GM23248 (cell line): ENCODE results near the gene DNMT3L. TPM values are rescaled to one million over a fixed set of nuclear protein-coding genes. Genes with fewer than 3 reads are reported as not detected.
"Not testable (repeated sequence)": the region's sequence is repeated elsewhere in the genome, so short reads cannot be mapped to it uniquely, and the experiment has no call there.

Experiments
- DNase-seq: peaks from one replicate; pipeline ENCODE4 v3.0.0-alpha.2; 2015
- H2AFZ ChIP-seq: fragments of 200-600 bp; sonication (generic); 2 replicates; pipeline ENCODE4 v1.6.1; 2016; ENCODE audit warnings: antibody characterized with exemption
- H3F3A ChIP-seq: fragments of 200-600 bp; sonication (generic); 2 replicates; pipeline ENCODE4 v1.6.1; 2016; ENCODE audit warnings: mild to moderate bottlenecking, antibody characterized with exemption, mixed run types; ENCODE audit not compliant: insufficient read depth
- H3K27ac ChIP-seq: fragments of 200-600 bp; sonication (generic); 2 replicates; pipeline ENCODE4 v1.5.1; 2016; ENCODE audit warnings: mild to moderate bottlenecking
- H3K27me3 ChIP-seq: fragments of 200-600 bp; sonication (generic); replicated peaks from 2 replicates; pipeline ENCODE4 v1.6.1; 2016; ENCODE audit warnings: mild to moderate bottlenecking; ENCODE audit not compliant: insufficient read depth
- H3K36me3 ChIP-seq: fragments of 200-600 bp; sonication (generic); 2 replicates; pipeline ENCODE4 v1.6.1; 2016; ENCODE audit warnings: low read depth, mild to moderate bottlenecking
- H3K4me1 ChIP-seq: fragments of 200-600 bp; sonication (generic); 2 replicates; pipeline ENCODE4 v1.6.1; 2016; ENCODE audit warnings: mild to moderate bottlenecking; ENCODE audit not compliant: insufficient read depth
- H3K4me2 ChIP-seq: fragments of 200-600 bp; sonication (generic); one replicate; pipeline ENCODE4 v1.6.1; 2016; ENCODE audit warnings: mild to moderate bottlenecking; ENCODE audit not compliant: unreplicated experiment
- H3K4me3 ChIP-seq: fragments of 200-600 bp; sonication (generic); 2 replicates; pipeline ENCODE4 v1.5.1; 2016; ENCODE audit warnings: mild to moderate bottlenecking
- H3K79me2 ChIP-seq: fragments of 200-600 bp; sonication (generic); 2 replicates; pipeline ENCODE4 v1.6.1; 2016; ENCODE audit warnings: mild to moderate bottlenecking; ENCODE audit not compliant: insufficient read depth
- H3K9ac ChIP-seq: fragments of 200-600 bp; sonication (generic); 2 replicates; pipeline ENCODE4 v1.6.1; 2016; ENCODE audit warnings: mild to moderate bottlenecking
- H3K9me2 ChIP-seq: fragments of 200-600 bp; sonication (generic); 2 replicates; pipeline ENCODE4 v1.6.1; 2016; ENCODE audit warnings: mixed run types, mild to moderate bottlenecking, moderate library complexity; ENCODE audit not compliant: insufficient read depth
- H3K9me3 ChIP-seq: fragments of 200-600 bp; sonication (generic); one replicate; pipeline ENCODE4 v1.6.1; 2017; ENCODE audit warnings: low read depth
- H4K20me1 ChIP-seq: fragments of 200-600 bp; sonication (generic); 2 replicates; pipeline ENCODE4 v1.6.0; 2016; ENCODE audit not compliant: insufficient read depth
- EZH2 ChIP-seq: fragments of 200-600 bp; sonication (generic); IDR thresholded peaks from 2 replicates; pipeline ENCODE4 v1.6.1; 2018; ENCODE audit warnings: antibody characterized with exemption, mild to moderate bottlenecking; ENCODE audit not compliant: insufficient read depth, poor library complexity, severe bottlenecking
- EZH2phosphoT487 ChIP-seq: fragments of 200-600 bp; sonication (generic); IDR thresholded peaks from 2 replicates; pipeline ENCODE4 v1.6.1; 2018; ENCODE audit warnings: antibody characterized with exemption, moderate library complexity, mild to moderate bottlenecking, low read depth; ENCODE audit not compliant: insufficient read depth
- WGBS, 2 experiments: methylation state at CpG; one replicate each; pipeline ENCODE4 v1.1.6; 2015 to 2017; ENCODE audit warnings: low lambda C conversion rate in 2 of 2, low coverage in 1 of 2; ENCODE audit errors: missing lambda C conversion rate in 2 of 2; 5-methylcytosine and 5-hydroxymethylcytosine counted together
- in situ Hi-C: fragments of 300-500 bp; cut with MboI; formaldehyde crosslinking; loops from 2 replicates; pipeline ENCODE4 v1.15.0; 2020
- polyA plus RNA-seq: library from polyadenylated mRNA; unstranded; fragments of >200 nt; fragmentation: Nextera tagmentation; extraction: Ambion mirVana; gene quantifications from 2 replicates; pipeline ENCODE4 v1.2.1, GENCODE V29; 2016
- total RNA-seq: library from RNA; depleted of rRNA; stranded (reverse); fragments of >200 nt; shearing (Covaris generic); gene quantifications from 2 replicates; pipeline ENCODE4 v1.2.3, GENCODE V29; 2014

DNMT3L gene
- total and polyA plus RNA-seq, 2 experiments from 2014 or later = not detected

DNA sequence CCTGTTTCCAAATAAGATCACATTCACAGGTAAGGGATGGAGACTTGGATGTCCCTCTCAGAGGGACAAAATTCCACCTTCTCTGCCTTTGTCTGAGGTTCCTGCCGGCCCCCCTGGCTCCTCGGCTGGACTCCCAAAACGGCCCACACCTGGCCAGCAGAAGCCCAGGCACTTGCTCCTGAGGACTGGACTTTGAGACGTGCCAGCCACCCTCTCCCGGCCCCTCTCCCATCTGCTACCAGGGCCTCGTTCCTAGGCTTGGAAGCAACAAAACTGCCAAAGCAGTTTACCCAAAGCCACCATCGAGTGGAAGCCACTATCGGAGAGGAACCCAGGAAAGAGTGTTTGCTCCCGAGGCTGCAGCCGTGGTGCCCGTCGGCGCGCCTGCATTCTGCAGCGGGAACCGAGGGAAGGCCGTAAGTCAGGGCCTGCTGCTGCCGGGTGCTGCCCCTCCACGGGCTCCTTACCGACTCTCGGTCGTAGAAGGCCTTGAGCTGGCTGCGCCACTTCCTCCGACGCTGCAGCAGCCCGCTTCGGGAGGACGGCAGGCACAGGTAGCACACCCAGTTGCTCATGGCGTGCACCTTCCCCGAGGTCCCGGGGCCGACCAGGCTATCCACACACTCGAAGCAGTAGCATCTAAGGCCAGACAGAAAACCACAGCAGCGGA lies 3.5 kb downstream of the DNMT3L start:
- no peaks in the 10 kb centered on the region for H3F3A ChIP-seq
- DNase-seq = no peak

GRCh38 chr21:44255511-44255981 lies 6.2 kb downstream of the DNMT3L start:
- Histone ChIP-seq H3K27ac (no peak overlapping the region), H3K4me2 (no peak overlapping the region), H3K79me2 (no peaks in the 10 kb centered on the region), H3K9ac (no peak overlapping the region), H4K20me1 (no peaks in the 10 kb centered on the region), H3K4me3 (no peak overlapping the region), H3K9me3 (no peaks in the 10 kb centered on the region), H3K4me1 (no peaks in the 10 kb centered on the region), H3K27me3 (0 out of 2 replicates have a peak, but pooled peaks cover 7% of the 10 kb centered on the region), H2AFZ (no peak overlapping the region), H3K9me2 (no peaks in the 10 kb centered on the region), H3K36me3 (no peaks in the 10 kb centered on the region), H3F3A (no peaks in the 10 kb centered on the region)
- no peak for DNase-seq
- TF ChIP-seq EZH2phosphoT487 (no peak), EZH2 (no peak)
- WGBS, 2 experiments = 78 to 80% methylated on average over 11 of the region's 11 CpGs
- in situ Hi-C loops = no loop called here

More for the DNA sequence above, 3.5 kb downstream of the DNMT3L start:
- Histone ChIP-seq H3K27me3 (0 out of 2 replicates have a peak, but pooled peaks cover 7% of the 10 kb centered on the region), H3K4me2 (no peak overlapping the region), H3K9ac (no peak overlapping the region), H3K79me2 (no peaks in the 10 kb centered on the region), H3K4me3 (no peak overlapping the region), H3K36me3 (no peaks in the 10 kb centered on the region), H3K27ac (no peak overlapping the region), H3K9me3 (no peaks in the 10 kb centered on the region), H3K9me2 (no peaks in the 10 kb centered on the region), H3K4me1 (no peaks in the 10 kb centered on the region), H2AFZ (no peak overlapping the region), H4K20me1 (no peaks in the 10 kb centered on the region)
- WGBS, 2 experiments = 72 to 75% methylated on average over 32 to 34 of the region's 34 CpGs
- in situ Hi-C loops = no loop called here
- TF ChIP-seq EZH2 (no peak), EZH2phosphoT487 (no peak)

GRCh38 chr21:44253832-44254710 lies 7.6 kb downstream of the DNMT3L start:
- Histone ChIP-seq H3K9ac (no peak overlapping the region), H3K9me3 (no peaks in the 10 kb centered on the region), H4K20me1 (no peaks in the 10 kb centered on the region), H2AFZ (no peak overlapping the region), H3F3A (no peaks in the 10 kb centered on the region), H3K27me3 (no peaks in the 10 kb centered on the region), H3K4me3 (no peak overlapping the region), H3K79me2 (no peaks in the 10 kb centered on the region), H3K9me2 (no peaks in the 10 kb centered on the region), H3K4me2 (no peak overlapping the region), H3K4me1 (no peaks in the 10 kb centered on the region), H3K27ac (no peak overlapping the region), H3K36me3 (no peaks in the 10 kb centered on the region)
- no peak for TF ChIP-seq EZH2
- no peak for TF ChIP-seq EZH2phosphoT487
- in situ Hi-C loops = no loop called here
- 65 to 69% methylated on average over 24 to 27 of the region's 29 CpGs for WGBS, 2 experiments
- DNase-seq = no peak

DNA sequence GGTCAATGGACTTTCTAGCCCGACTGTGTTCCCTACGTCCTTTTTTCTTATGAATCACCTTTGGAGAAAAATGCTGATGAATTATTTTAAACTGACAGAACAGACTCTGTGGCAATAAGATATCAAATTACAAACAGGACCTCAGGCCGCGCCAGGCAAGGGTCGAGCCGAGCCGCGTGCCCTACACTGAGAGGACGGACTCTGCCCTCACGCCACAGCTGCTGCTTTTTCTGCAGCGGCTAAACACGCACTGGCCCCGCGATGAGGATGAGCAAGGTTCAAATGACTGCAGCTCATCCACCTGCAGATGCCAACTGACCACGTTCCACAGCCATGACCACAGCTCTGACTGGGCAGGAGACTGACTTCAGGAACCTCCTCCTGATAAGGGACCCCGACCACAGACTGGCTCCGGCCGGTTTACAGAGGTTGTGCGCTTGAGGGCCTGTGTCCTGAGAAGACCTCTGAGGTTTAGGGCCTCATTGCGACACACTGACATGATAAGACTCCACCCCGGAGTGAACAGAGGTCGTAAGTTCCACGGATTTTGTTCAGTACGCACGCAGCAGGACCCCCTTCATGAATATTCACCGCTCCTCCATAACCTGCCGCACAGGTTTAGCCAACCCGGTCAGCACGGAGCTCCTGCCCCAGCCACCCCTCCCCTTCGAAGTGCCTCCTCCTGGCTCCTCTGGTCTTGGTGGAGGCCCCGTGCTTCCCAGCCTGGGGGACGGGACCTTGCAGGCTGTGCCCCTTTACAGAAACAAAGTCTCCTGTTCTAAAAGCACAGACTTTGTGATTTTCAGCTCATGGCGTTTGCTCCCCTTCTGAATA lies 12.3 kb downstream of the DNMT3L start:
- H3F3A ChIP-seq, H3K4me3 ChIP-seq, H4K20me1 ChIP-seq, H3K4me2 ChIP-seq, H2AFZ ChIP-seq, DNase-seq, H3K9me2 ChIP-seq, H3K27me3 ChIP-seq, H3K27ac ChIP-seq, H3K4me1 ChIP-seq, H3K9ac ChIP-seq, H3K9me3 ChIP-seq, H3K79me2 ChIP-seq, H3K36me3 ChIP-seq, in situ Hi-C loops: not testable (repeated sequence)
- no CpG with 5 or more reads among the region's 33 CpGs for WGBS, 2 experiments

DNA sequence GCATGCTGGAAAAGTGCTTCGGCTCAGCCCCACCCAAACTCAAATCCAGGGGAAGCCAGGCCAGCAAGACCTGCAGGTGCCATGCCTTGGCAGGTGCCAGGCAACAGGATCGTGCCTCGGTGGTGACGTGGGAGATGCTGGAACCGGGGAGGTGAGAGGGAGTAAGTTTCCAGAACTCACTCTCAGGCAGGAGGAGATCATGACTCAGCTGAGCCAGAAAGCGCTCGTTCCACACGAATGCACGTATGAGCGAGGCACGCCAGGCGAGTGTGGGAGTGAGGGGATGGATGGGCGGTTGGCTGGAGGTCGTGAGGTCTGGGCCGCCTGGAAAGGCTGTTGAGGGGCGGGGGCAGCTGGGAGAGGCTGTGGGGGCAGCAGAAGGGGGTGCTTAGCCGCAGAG lies 13.8 kb downstream of the DNMT3L start:
- H3K36me3 ChIP-seq, H3K4me1 ChIP-seq, DNase-seq, H3K27ac ChIP-seq, H3K9ac ChIP-seq, H3K4me2 ChIP-seq, H3K9me2 ChIP-seq, H3F3A ChIP-seq, in situ Hi-C loops, H2AFZ ChIP-seq, H3K4me3 ChIP-seq, H3K9me3 ChIP-seq, H3K79me2 ChIP-seq, H4K20me1 ChIP-seq, H3K27me3 ChIP-seq: not testable (repeated sequence)
- WGBS, 2 experiments = no CpG with 5 or more reads among the region's 17 CpGs

GRCh38 chr21:44243980-44244379 lies 17.7 kb downstream of the DNMT3L start:
- H3K9me3 ChIP-seq, H3K4me1 ChIP-seq: not testable (repeated sequence)

More at GRCh38 chr21:44243980-44244379, 17.7 kb downstream of the DNMT3L start:
- H3K4me3 ChIP-seq, in situ Hi-C loops, DNase-seq, H4K20me1 ChIP-seq, H3K9me2 ChIP-seq, H3F3A ChIP-seq, H3K27me3 ChIP-seq, H3K36me3 ChIP-seq, H3K4me2 ChIP-seq, H3K79me2 ChIP-seq, H3K9ac ChIP-seq, H3K27ac ChIP-seq, H2AFZ ChIP-seq: not testable (repeated sequence)
- WGBS, 2 experiments = no CpG with 5 or more reads among the region's 15 CpGs
